ENCODE results near the gene TLE3.
"Not testable (repeated sequence)": the region's sequence is repeated elsewhere in the genome, so short reads cannot be mapped to it uniquely, and the experiment has no call there.

Gene TLE3

GRCh38 chr15:70114221-70114620 is 16.5 kb upstream of the TLE3 start:
- no peaks in the 10 kb centered on the region for H3K36me3 ChIP-seq (ENCODE audit: low read length)
- no peaks in the 10 kb centered on the region for H3K9me2 ChIP-seq (replicated peaks; ENCODE audit: insufficient read depth, low read length)
- H3K9ac ChIP-seq (ENCODE audit: low read length): no peak overlapping the region
- no peaks in the 10 kb centered on the region for H3K79me2 ChIP-seq (ENCODE audit: insufficient read depth, low read length)
- H3K4me2 ChIP-seq (ENCODE audit: low read depth, low read length, poor library complexity, severe bottlenecking): no peak overlapping the region
- H3F3A ChIP-seq (ENCODE audit: insufficient read depth): no peaks in the 10 kb centered on the region
- TF ChIP-seq, protein P1, sequence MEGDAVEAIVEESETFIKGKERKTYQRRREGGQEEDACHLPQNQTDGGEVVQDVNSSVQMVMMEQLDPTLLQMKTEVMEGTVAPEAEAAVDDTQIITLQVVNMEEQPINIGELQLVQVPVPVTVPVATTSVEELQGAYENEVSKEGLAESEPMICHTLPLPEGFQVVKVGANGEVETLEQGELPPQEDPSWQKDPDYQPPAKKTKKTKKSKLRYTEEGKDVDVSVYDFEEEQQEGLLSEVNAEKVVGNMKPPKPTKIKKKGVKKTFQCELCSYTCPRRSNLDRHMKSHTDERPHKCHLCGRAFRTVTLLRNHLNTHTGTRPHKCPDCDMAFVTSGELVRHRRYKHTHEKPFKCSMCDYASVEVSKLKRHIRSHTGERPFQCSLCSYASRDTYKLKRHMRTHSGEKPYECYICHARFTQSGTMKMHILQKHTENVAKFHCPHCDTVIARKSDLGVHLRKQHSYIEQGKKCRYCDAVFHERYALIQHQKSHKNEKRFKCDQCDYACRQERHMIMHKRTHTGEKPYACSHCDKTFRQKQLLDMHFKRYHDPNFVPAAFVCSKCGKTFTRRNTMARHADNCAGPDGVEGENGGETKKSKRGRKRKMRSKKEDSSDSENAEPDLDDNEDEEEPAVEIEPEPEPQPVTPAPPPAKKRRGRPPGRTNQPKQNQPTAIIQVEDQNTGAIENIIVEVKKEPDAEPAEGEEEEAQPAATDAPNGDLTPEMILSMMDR (IDR thresholded peaks at IDR 0.05; ENCODE audit: insufficient read depth, low read length, poor library complexity, severe bottlenecking): no peak
- TF ChIP-seq EZH2phosphoT487 (conservative IDR thresholded peaks at IDR 0.05; ENCODE audit: low read length): no peak
- no peak overlapping the region for H3K4me3 ChIP-seq (ENCODE audit: insufficient read depth, low read length, poor library complexity, severe bottlenecking)
- no peak overlapping the region for H3K27ac ChIP-seq (ENCODE audit: low read depth, low read length)
- no peaks in the 10 kb centered on the region for H4K20me1 ChIP-seq (ENCODE audit: low read depth, low read length)
- no peaks in the 10 kb centered on the region for H3K9me3 ChIP-seq (ENCODE audit: insufficient read depth, low read length)
- no peaks in the 10 kb centered on the region for H3K27me3 ChIP-seq (ENCODE audit: low read length)
- H2AFZ ChIP-seq (ENCODE audit: low read depth, low read length, severe bottlenecking): no peak overlapping the region

- Histone ChIP-seq H4K20me1 (ENCODE audit: low read depth, low read length) (no peaks in the 10 kb centered on the region), H3F3A (ENCODE audit: insufficient read depth) (no peaks in the 10 kb centered on the region), H3K79me2 (ENCODE audit: insufficient read depth, low read length) (no peaks in the 10 kb centered on the region), H3K36me3 (ENCODE audit: low read length) (no peaks in the 10 kb centered on the region), H3K4me3 (ENCODE audit: insufficient read depth, low read length, poor library complexity, severe bottlenecking) (no peak overlapping the region), H2AFZ (ENCODE audit: low read depth, low read length, severe bottlenecking) (no peak overlapping the region), H3K27ac (ENCODE audit: low read depth, low read length) (no peak overlapping the region), H3K9me2 (replicated peaks; ENCODE audit: insufficient read depth, low read length) (no peaks in the 10 kb centered on the region), H3K9ac (ENCODE audit: low read length) (no peak overlapping the region), H3K4me2 (ENCODE audit: low read depth, low read length, poor library complexity, severe bottlenecking) (no peak overlapping the region), H3K27me3 (ENCODE audit: low read length) (no peaks in the 10 kb centered on the region), H3K9me3 (ENCODE audit: insufficient read depth, low read length) (no peaks in the 10 kb centered on the region)
- TF ChIP-seq, protein P1 (IDR thresholded peaks at IDR 0.05; ENCODE audit: insufficient read depth, low read length, poor library complexity, severe bottlenecking): no peak
- TF ChIP-seq EZH2phosphoT487 (conservative IDR thresholded peaks at IDR 0.05; ENCODE audit: low read length): no peak
These were observed 15.6 kb upstream of the TLE3 start for GRCh38 chr15:70113304-70113700.

DNA sequence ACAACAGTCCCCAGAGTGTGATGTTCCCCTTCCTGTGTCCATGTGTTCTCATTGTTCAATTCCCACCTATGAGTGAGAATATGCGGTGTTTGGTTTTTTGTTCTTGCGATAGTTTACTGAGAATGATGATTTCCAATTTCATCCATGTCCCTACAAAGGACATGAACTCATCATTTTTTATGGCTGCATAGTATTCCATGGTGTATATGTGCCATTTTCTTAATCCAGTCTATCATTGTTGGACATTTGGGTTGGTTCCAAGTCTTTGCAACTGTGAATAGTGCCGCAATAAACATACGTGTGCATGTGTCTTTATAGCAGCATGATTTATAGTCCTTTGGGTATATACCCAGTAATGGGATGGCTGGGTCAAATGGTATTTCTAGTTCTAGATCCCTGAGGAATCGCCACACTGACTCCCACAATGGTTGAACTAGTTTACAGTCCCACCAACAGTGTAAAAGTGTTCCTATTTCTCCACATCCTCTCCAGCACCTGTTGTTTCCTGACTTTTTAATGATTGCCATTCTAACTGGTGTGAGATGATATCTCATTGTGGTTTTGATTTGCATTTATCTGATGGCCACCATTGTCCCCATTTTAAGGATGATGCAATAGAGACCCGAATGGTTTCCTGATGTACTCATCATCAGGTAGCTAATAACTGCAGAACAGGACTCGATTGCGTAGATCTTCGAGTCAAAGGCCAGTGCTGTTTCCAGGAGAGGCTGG is 15.0 kb upstream of the TLE3 start:
- H3K4me3 ChIP-seq (ENCODE audit: insufficient read depth, low read length, poor library complexity, severe bottlenecking); H3K4me2 ChIP-seq (ENCODE audit: low read depth, low read length, poor library complexity, severe bottlenecking); H3K27me3 ChIP-seq (ENCODE audit: low read length); H3K36me3 ChIP-seq (ENCODE audit: low read length); H3F3A ChIP-seq (ENCODE audit: insufficient read depth); H3K79me2 ChIP-seq (ENCODE audit: insufficient read depth, low read length); H3K27ac ChIP-seq (ENCODE audit: low read depth, low read length); H2AFZ ChIP-seq (ENCODE audit: low read depth, low read length, severe bottlenecking); H3K9me3 ChIP-seq (ENCODE audit: insufficient read depth, low read length); H3K9me2 ChIP-seq (replicated peaks; ENCODE audit: insufficient read depth, low read length); H3K9ac ChIP-seq (ENCODE audit: low read length); H4K20me1 ChIP-seq (ENCODE audit: low read depth, low read length): not testable (repeated sequence)

GRCh38 chr15:70112074-70112395 is 14.3 kb upstream of the TLE3 start:
- Histone ChIP-seq H3K4me2 (ENCODE audit: low read depth, low read length, poor library complexity, severe bottlenecking) (no peak overlapping the region), H3K9ac (ENCODE audit: low read length) (no peak overlapping the region), H3K9me2 (replicated peaks; ENCODE audit: insufficient read depth, low read length) (no peaks in the 10 kb centered on the region), H3K4me3 (ENCODE audit: insufficient read depth, low read length, poor library complexity, severe bottlenecking) (no peak overlapping the region), H3K36me3 (ENCODE audit: low read length) (no peaks in the 10 kb centered on the region), H4K20me1 (ENCODE audit: low read depth, low read length) (no peaks in the 10 kb centered on the region), H3K27me3 (ENCODE audit: low read length) (no peaks in the 10 kb centered on the region), H3K9me3 (ENCODE audit: insufficient read depth, low read length) (no peaks in the 10 kb centered on the region), H3F3A (ENCODE audit: insufficient read depth) (no peaks in the 10 kb centered on the region), H3K79me2 (ENCODE audit: insufficient read depth, low read length) (no peaks in the 10 kb centered on the region), H2AFZ (ENCODE audit: low read depth, low read length, severe bottlenecking) (no peak overlapping the region), H3K27ac (ENCODE audit: low read depth, low read length) (no peak overlapping the region)
- TF ChIP-seq EZH2phosphoT487 (conservative IDR thresholded peaks at IDR 0.05; ENCODE audit: low read length): no peak
- TF ChIP-seq, protein P1 (IDR thresholded peaks at IDR 0.05; ENCODE audit: insufficient read depth, low read length, poor library complexity, severe bottlenecking): no peak
